Uterus (tissue), 2 donors: ENCODE measurements around the gene GDF7.

Experiments used
- CTCF ChIP-seq, 4 experiments: fragments of 200-600 bp in 2 of 4; fragments of 450-650 bp in 2 of 4; sonication (generic) in 2 of 4; IDR thresholded peaks; one replicate each; pipeline ENCODE4 v1.5.1; 2016 to 2019; ENCODE audit warnings: antibody characterized with exemption in 4 of 4, mild to moderate bottlenecking in 2 of 4, moderate library complexity in 1 of 4
- POLR2A ChIP-seq, 2 donors: fragments of 450-650 bp; IDR thresholded peaks; one replicate each; pipeline ENCODE4 v1.6.1; 2016; ENCODE audit warnings: antibody characterized with exemption in 2 of 2, mild to moderate bottlenecking in 1 of 2, moderate library complexity in 1 of 2

- TF ChIP-seq POLR2A (IDR thresholded peaks at IDR 0.05) (no peak), CTCF (IDR thresholded peaks at IDR 0.05) (no peak)
Measured at GRCh38 chr2:20662308-20662937, 4.5 kb upstream of the GDF7 start.
